HG02938 (cell line): Measurements from ENCODE around the gene FYN.
A peak's percentile ranks its signal among the peaks of the same experiment; 100 is the strongest.
"Not testable (repeated sequence)": the region's sequence is repeated elsewhere in the genome, so short reads cannot be mapped to it uniquely, and the experiment has no call there.

Source experiments
- ATAC-seq: cut with Tn5 transposase; IDR thresholded peaks from one replicate; pipeline ENCODE4 v1.9.1; 2021; ENCODE audit warnings: mild to moderate bottlenecking, moderate library complexity; ENCODE audit not compliant: unreplicated experiment

FYN gene

GRCh38 chr6:111873178-111874024 is at the start of gene FYN:
FYN (minus strand) TSS chr6:111873452; CDS start chr6:111720051, 153,401 bp downstream.
- peak; percentile 93 for ATAC-seq

- no peak for ATAC-seq
Measured at GRCh38 chr6:111922454-111923297, 49.4 kb upstream of the FYN start.

- ATAC-seq: no peak
Measured at GRCh38 chr6:111921103-111921502, 47.9 kb upstream of the FYN start.

- ATAC-seq: no peak
Measured at GRCh38 chr6:111920578-111920977, 47.3 kb upstream of the FYN start.

- ATAC-seq: no peak
Measured at GRCh38 chr6:111918825-111919224, 45.6 kb upstream of the FYN start.

- ATAC-seq: no peak
Measured at GRCh38 chr6:111916747-111917146, 43.5 kb upstream of the FYN start.

GRCh38 chr6:111914617-111915016 is 41.4 kb upstream of the FYN start:
- ATAC-seq: no peak

GRCh38 chr6:111912904-111913303 is 39.7 kb upstream of the FYN start:
- ATAC-seq: no peak

GRCh38 chr6:111911428-111911827 is 38.2 kb upstream of the FYN start:
- ATAC-seq: no peak

GRCh38 chr6:111909238-111909637 is 36.0 kb upstream of the FYN start:
- no peak for ATAC-seq

- not testable (repeated sequence) for ATAC-seq
Measured at GRCh38 chr6:111908365-111908764, 35.1 kb upstream of the FYN start.

- no peak for ATAC-seq
Measured at GRCh38 chr6:111900735-111901134, 27.5 kb upstream of the FYN start.

- no peak for ATAC-seq
Measured at GRCh38 chr6:111899531-111899930, 26.3 kb upstream of the FYN start.

- no peak for ATAC-seq
Measured at GRCh38 chr6:111898452-111898851, 25.2 kb upstream of the FYN start.

GRCh38 chr6:111894951-111895350 is 21.7 kb upstream of the FYN start:
- ATAC-seq: no peak

GRCh38 chr6:111894272-111894671 is 21.0 kb upstream of the FYN start:
- ATAC-seq: no peak

- ATAC-seq: no peak
Measured at GRCh38 chr6:111892431-111892830, 19.2 kb upstream of the FYN start.

GRCh38 chr6:111890988-111891387 is 17.7 kb upstream of the FYN start:
- ATAC-seq: no peak

- ATAC-seq: no peak
Measured at GRCh38 chr6:111888928-111889695, 15.9 kb upstream of the FYN start.

- ATAC-seq: not testable (repeated sequence)
Measured at GRCh38 chr6:111886793-111887192, 13.5 kb upstream of the FYN start.

GRCh38 chr6:111885373-111886027 is 12.2 kb upstream of the FYN start:
- no peak for ATAC-seq
